Nephron progenitor cell (in vitro differentiated cells): Measurements from ENCODE around the gene EPS8L1.

Experiments
- DNase-seq: peaks from one replicate; pipeline ENCODE4 v3.0.0; 2021
- H3K27ac Mint-ChIP-seq: 2 replicates; pipeline ENCODE4 v1.8.0; 2021; ENCODE audit warnings: mild to moderate bottlenecking, moderate library complexity, mixed read lengths
- H3K27me3 Mint-ChIP-seq: 2 replicates; pipeline ENCODE4 v1.8.0; 2021; ENCODE audit warnings: mild to moderate bottlenecking, low read depth, mixed read lengths; ENCODE audit not compliant: poor library complexity
- H3K36me3 Mint-ChIP-seq: 2 replicates; pipeline ENCODE4 v1.8.0; 2021; ENCODE audit warnings: low read depth, mixed read lengths
- H3K4me1 Mint-ChIP-seq: 2 replicates; pipeline ENCODE4 v1.8.0; 2021; ENCODE audit warnings: mixed read lengths
- H3K4me3 Mint-ChIP-seq: 2 replicates; pipeline ENCODE4 v1.8.0; 2021; ENCODE audit warnings: mild to moderate bottlenecking, moderate library complexity, mixed read lengths
- H3K9me3 Mint-ChIP-seq: 2 replicates; pipeline ENCODE4 v1.8.0; 2021; ENCODE audit warnings: mild to moderate bottlenecking, moderate library complexity, mixed read lengths
- TF ChIP-seq, protein P1 (sequence below): fragments of 200-600 bp; sonication (generic); IDR thresholded peaks from 2 replicates; pipeline ENCODE4 v1.5.0; 2021; ENCODE audit warnings: antibody characterized with exemption

Gene EPS8L1

DNA sequence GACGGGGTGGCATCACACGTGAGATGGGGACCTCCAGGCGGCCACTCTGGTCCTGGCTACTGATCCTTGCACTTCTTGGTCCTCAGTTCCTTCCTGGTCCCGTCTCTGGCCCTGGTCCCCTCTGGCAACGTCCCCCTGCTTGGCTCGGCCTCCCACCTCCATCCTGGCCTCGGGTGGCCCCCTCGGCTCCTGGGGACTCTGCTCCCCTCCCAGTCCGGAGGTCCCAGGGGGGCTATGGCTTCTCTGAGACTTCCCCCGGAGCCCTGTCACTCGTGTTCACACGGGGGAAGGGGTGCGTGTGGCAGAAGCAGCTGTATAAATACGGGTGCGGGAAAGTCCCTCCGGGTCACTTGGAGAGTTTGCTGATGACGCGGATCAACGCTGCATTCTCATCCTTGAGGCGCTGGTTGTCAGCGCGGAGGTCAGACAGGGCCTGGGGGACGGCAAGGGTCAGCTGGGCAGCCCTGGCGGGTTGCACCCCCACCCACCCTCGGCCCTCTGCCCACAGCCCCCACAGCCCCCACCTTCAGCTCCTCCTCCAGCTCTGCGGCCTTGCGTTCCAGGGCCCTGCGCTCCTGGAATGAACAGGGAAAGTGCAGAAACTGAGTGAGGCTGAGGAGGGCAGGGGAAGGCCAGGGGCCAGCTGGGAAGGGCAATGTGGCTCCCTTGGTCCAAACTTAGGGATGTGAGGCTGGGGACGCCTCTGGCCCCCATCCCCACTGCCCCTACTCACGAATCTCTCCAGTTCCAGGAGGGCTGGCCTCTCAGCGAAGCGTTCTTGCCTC is 15.6 kb downstream of the EPS8L1 start:
- Mint-ChIP-seq H3K27me3 (peaks cover 15% of the 10 kb centered on the region), H3K4me1 (peaks cover 40% of the 10 kb centered on the region), H3K36me3 (peaks cover 4% of the 10 kb centered on the region), H3K4me3 (no peak overlapping the region), H3K9me3 (no peaks in the 10 kb centered on the region), H3K27ac (no peak overlapping the region)
- TF ChIP-seq, protein P1, sequence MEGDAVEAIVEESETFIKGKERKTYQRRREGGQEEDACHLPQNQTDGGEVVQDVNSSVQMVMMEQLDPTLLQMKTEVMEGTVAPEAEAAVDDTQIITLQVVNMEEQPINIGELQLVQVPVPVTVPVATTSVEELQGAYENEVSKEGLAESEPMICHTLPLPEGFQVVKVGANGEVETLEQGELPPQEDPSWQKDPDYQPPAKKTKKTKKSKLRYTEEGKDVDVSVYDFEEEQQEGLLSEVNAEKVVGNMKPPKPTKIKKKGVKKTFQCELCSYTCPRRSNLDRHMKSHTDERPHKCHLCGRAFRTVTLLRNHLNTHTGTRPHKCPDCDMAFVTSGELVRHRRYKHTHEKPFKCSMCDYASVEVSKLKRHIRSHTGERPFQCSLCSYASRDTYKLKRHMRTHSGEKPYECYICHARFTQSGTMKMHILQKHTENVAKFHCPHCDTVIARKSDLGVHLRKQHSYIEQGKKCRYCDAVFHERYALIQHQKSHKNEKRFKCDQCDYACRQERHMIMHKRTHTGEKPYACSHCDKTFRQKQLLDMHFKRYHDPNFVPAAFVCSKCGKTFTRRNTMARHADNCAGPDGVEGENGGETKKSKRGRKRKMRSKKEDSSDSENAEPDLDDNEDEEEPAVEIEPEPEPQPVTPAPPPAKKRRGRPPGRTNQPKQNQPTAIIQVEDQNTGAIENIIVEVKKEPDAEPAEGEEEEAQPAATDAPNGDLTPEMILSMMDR = no peak
- no peak for DNase-seq

DNA sequence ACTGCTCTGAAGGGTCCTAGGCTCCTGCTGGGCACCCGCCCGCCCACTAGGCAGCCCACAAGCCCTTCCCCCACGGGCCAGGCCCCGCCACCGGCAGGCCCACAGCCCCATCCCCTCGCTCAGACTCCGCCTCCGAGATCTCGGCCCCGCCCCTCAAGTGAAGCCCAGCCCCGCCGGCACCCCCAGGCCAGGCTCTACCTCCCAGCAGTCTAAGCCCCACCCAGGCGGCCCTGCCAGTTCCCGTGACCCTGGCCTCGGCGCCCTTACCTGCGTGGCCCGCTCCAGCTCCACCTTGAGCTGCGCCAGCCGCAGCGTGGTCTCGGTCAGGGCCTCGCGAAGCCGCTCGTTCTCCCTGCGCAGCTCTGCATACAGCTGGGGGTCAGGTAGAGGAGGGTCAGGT is 16.3 kb downstream of the EPS8L1 start:
- DNase-seq = peak; percentile 77
- peaks cover 10% of the 10 kb centered on the region for H3K27me3 Mint-ChIP-seq

DNA sequence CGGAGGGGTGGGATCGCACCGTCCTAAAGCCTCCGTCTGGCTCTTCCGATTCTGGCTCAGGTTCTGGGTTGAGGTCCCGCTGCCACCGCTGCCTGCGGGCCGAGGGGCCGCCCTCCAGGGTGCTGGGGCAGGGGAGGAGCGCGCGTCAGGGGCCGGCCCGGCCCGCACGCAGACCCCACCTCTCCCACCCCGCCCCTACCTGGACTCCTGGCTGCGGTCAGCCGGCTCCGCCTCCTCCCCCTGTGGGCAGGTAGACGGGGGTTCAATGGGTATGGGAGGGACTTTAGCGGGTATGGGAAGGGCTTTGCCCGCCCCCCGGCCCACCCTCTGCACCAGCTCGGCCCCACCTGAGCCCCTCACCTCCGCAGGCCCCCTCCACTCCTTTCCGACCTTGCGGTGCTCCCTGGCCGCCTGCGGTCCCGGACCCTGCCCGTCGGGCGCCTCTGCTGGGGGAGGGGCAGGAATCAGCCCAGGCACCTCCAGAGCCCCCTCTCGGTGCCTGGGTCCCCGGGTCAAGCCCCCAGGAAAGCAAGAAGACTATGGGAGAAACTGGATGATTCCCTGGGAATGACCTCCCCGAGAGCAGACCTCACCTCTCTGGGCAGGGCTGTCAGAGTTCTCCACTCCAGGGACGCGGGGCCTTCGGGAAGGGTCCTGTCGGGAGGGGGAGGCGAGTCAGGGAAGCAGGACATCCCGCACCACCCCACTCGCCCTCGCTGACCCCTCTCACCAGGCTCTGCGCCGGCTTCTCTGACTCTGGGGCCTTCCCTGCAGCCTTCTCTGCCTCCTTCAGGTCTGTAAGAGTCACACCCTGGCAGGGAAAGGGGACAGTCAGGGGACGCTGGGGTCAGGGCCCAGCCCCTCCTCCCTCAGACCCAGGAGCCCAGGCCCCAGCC is 17.0 kb downstream of the EPS8L1 start:
- TF ChIP-seq, protein P1 = no peak
- H3K4me1 Mint-ChIP-seq = peaks cover 33% of the 10 kb centered on the region

More for the DNA sequence above, 16.3 kb downstream of the EPS8L1 start:
- no peak overlapping the region for H3K27ac Mint-ChIP-seq
- peaks cover 40% of the 10 kb centered on the region for H3K4me1 Mint-ChIP-seq
- no peak overlapping the region for H3K4me3 Mint-ChIP-seq
- H3K9me3 Mint-ChIP-seq = no peaks in the 10 kb centered on the region
- H3K36me3 Mint-ChIP-seq = peaks cover 4% of the 10 kb centered on the region
- TF ChIP-seq, protein P1 = no peak

DNA sequence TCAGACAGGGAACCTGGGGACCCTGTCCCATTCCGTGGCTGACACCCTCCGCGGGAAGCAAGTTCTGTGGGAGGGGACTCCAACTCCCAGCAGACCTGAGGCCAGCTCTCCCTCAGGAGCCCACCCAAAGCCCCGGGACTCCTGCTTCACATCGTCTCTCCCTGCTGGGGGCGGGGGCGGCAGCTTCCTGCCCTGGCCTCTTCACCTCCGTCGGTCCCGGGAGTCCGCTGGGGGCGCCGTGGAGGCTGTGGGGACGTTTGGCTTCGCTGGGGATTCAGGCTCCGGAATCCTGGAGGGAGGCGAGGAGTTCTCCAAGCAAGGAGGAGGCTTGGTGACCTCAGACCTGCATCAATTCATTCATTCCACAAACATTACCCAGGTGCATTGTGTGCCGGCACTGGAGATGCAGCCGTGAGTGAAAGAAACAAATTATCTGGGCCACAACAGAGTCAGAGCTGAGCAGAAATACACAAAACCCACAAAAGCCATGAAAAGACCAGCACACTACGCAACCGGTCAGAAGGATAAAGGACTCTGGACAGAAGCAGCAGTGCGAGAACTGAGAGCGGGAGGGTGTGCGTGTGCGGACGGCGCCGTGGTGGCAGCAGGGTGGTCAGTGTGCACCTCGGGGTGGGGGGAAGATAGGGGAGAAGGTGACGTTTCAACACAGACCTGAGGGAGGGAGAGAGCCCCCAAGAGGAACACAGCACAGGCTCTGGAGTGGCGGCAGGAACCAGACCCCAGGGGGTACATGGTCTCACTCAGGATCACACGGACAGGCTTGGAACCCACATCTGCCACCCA is 19.0 kb downstream of the EPS8L1 start:
- H3K27ac Mint-ChIP-seq = no peak overlapping the region
- peaks cover 4% of the 10 kb centered on the region for H3K36me3 Mint-ChIP-seq
- H3K9me3 Mint-ChIP-seq = no peaks in the 10 kb centered on the region
- DNase-seq = peak; percentile 55
- TF ChIP-seq, protein P1 = no peak
- H3K4me3 Mint-ChIP-seq = peak overlapping the region; percentile 21
- H3K4me1 Mint-ChIP-seq = peaks cover 23% of the 10 kb centered on the region
- H3K27me3 Mint-ChIP-seq = peaks cover 3% of the 10 kb centered on the region

More for the DNA sequence above, 17.0 kb downstream of the EPS8L1 start:
- no peaks in the 10 kb centered on the region for H3K9me3 Mint-ChIP-seq
- DNase-seq = peak; percentile 26
- H3K27ac Mint-ChIP-seq = no peak overlapping the region
- H3K27me3 Mint-ChIP-seq = peaks cover 6% of the 10 kb centered on the region
- peaks cover 4% of the 10 kb centered on the region for H3K36me3 Mint-ChIP-seq
- H3K4me3 Mint-ChIP-seq = no peak overlapping the region

DNA sequence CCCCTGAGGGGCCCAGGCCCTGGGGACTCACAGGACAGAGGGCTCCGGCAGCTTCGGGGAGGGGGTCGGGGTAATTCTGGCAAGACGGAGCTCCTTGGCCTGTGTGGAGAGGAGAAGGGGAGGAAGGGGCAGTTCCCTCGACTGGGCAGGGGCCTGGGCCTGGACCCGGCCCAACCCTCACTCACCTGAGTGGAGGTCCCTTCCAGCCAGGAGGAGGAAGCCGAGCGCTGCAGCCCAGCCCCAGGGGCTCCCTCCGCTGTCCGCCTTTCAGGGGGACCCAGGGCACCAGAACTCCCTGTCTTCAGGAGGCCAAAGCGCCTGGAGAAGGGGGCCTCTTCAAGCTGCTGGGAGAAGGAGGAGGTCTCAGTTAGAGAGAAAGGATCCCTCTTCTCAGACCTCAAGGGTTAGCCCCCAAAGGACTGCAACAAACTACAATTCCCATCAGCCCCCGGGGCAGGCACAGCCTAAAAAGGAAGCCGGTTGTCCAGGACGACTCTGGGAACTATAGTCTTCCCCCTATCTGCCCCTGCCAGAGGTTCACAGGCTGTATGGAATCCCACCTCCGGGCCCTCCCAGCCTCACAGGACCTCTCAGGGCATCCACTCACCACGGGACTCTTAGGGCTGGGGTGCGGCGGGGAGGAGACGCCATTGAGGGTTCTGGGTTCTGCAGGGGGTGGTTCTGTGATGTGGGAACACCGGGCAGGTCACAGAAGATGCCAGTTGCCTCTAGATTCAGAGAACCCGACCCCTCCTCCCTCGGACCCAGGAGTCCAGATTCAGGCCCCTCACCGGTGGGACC is 19.8 kb downstream of the EPS8L1 start:
- Mint-ChIP-seq H3K4me3 (no peak overlapping the region), H3K4me1 (peaks cover 28% of the 10 kb centered on the region), H3K36me3 (peaks cover 9% of the 10 kb centered on the region), H3K9me3 (no peaks in the 10 kb centered on the region), H3K27ac (no peak overlapping the region), H3K27me3 (peaks cover 3% of the 10 kb centered on the region)
- DNase-seq = peak; percentile 19
- TF ChIP-seq, protein P1 = no peak
